ENCODE data around the gene NPLOC4.

- TF ChIP-seq, protein P1, sequence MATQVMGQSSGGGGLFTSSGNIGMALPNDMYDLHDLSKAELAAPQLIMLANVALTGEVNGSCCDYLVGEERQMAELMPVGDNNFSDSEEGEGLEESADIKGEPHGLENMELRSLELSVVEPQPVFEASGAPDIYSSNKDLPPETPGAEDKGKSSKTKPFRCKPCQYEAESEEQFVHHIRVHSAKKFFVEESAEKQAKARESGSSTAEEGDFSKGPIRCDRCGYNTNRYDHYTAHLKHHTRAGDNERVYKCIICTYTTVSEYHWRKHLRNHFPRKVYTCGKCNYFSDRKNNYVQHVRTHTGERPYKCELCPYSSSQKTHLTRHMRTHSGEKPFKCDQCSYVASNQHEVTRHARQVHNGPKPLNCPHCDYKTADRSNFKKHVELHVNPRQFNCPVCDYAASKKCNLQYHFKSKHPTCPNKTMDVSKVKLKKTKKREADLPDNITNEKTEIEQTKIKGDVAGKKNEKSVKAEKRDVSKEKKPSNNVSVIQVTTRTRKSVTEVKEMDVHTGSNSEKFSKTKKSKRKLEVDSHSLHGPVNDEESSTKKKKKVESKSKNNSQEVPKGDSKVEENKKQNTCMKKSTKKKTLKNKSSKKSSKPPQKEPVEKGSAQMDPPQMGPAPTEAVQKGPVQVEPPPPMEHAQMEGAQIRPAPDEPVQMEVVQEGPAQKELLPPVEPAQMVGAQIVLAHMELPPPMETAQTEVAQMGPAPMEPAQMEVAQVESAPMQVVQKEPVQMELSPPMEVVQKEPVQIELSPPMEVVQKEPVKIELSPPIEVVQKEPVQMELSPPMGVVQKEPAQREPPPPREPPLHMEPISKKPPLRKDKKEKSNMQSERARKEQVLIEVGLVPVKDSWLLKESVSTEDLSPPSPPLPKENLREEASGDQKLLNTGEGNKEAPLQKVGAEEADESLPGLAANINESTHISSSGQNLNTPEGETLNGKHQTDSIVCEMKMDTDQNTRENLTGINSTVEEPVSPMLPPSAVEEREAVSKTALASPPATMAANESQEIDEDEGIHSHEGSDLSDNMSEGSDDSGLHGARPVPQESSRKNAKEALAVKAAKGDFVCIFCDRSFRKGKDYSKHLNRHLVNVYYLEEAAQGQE (IDR thresholded peaks at IDR 0.05; ENCODE audit: insufficient read depth in 1 of 2, low read depth in 2 of 2, low read length in 2 of 2) = no peak
- TF ChIP-seq TAF1 (IDR thresholded peaks at IDR 0.05; ENCODE audit: borderline replicate concordance, insufficient read depth, low read length) (no peak), POLR2AphosphoS5 (IDR thresholded peaks at IDR 0.05; ENCODE audit: low read depth, low read length) (no peak), SIN3A (IDR thresholded peaks at IDR 0.05; ENCODE audit: borderline replicate concordance, insufficient read depth, low read length) (no peak), FOXP2 (optimal IDR thresholded peaks at IDR 0.05; ENCODE audit: borderline replicate concordance, extremely low read depth, extremely low read length, insufficient read depth) (no peak)
These were observed 65.9 kb downstream of the NPLOC4 start for GRCh38 chr17:81570964-81571363.
